Mammary microvascular endothelial cell (primary cell): ENCODE results near the gene LSMEM2. TPM values are rescaled to one million over a fixed set of nuclear protein-coding genes. Genes with fewer than 3 reads are reported as not detected.

Experiments used
- total RNA-seq: library from RNA; depleted of rRNA; stranded (reverse); fragments of >200 nt; gene quantifications from 2 replicates; pipeline ENCODE4 v1.2.3, GENCODE V29; 2015

Gene LSMEM2
- total RNA-seq = not detected in 2 replicates

GRCh38 chr3:50278880-50279224 is at the start of gene LSMEM2:
TSS of gene LSMEM2 (plus strand) at chr3:50279087. CDS start at chr3:50279114, 27 bp downstream.

GRCh38 chr3:50235716-50236483 is 43.0 kb upstream of the LSMEM2 start, which contains the start of gene GNAI2:
TSS of gene GNAI2 (plus strand) at chr3:50236204. CDS start at chr3:50236336, 132 bp downstream.

GRCh38 chr3:50268703-50269451 is 10.0 kb upstream of the LSMEM2 start, which contains the start of gene SEMA3B:
TSS of gene SEMA3B (plus strand) at chr3:50269147. CDS start at chr3:50269241, 94 bp downstream.

GRCh38 chr3:50292159-50293078 is 13.5 kb downstream of the LSMEM2 start, which contains the start of gene IFRD2:
TSS of gene IFRD2 (minus strand) at chr3:50292429. CDS start at chr3:50292274, 155 bp downstream.

GRCh38 chr3:50298836-50299637 is 20.1 kb downstream of the LSMEM2 start, which contains the start of the genes HYAL3 and NAA80:
TSS of gene HYAL3 (minus strand) at chr3:50299405. CDS start at chr3:50295602, 3,803 bp downstream.
TSS of gene NAA80 (minus strand) at chr3:50299405. CDS start at chr3:50297463, 1,942 bp downstream.

GRCh38 chr3:50303013-50303815 is 24.3 kb downstream of the LSMEM2 start, which contains the start of gene HYAL1:
TSS of gene HYAL1 (minus strand) at chr3:50303574. CDS start at chr3:50302956, 618 bp downstream.

GRCh38 chr3:50322386-50323091 is 43.7 kb downstream of the LSMEM2 start, which contains the start of gene HYAL2:
TSS of gene HYAL2 (minus strand) at chr3:50322745. CDS start at chr3:50320489, 2,256 bp downstream.

GRCh38 chr3:50327943-50328691 is 49.2 kb downstream of the LSMEM2 start, which contains the start of gene TUSC2:
TSS of gene TUSC2 (minus strand) at chr3:50328223. CDS start at chr3:50328099, 124 bp downstream.

Other genes starting within 250 kb of the LSMEM2 start
- 60.9 and 68.9 TPM in 2 replicates for gene RBM5, start 190.2 kb upstream of the LSMEM2 start, total RNA-seq
- 160 and 166 TPM in 2 replicates for gene SEMA3F, start 123.8 kb upstream of the LSMEM2 start, total RNA-seq
- 0.13 TPM in 1 of 2 replicates, not detected in the other for gene GNAT1, start 87.5 kb upstream of the LSMEM2 start, total RNA-seq
- 0.20 TPM in 1 of 2 replicates, not detected in the other for gene SLC38A3, start 73.8 kb upstream of the LSMEM2 start, total RNA-seq
- gene GNAI2, start 42.9 kb upstream of the LSMEM2 start, total RNA-seq = 644 and 665 TPM in 2 replicates
- gene SEMA3B, start 9.9 kb upstream of the LSMEM2 start, total RNA-seq = 0.05 TPM in 1 of 2 replicates, not detected in the other
- gene IFRD2, start 13.3 kb downstream of the LSMEM2 start, total RNA-seq = 150 and 170 TPM in 2 replicates
- gene HYAL3, start 20.3 kb downstream of the LSMEM2 start, total RNA-seq = 6.6 and 15.1 TPM in 2 replicates
- 11.6 and 16.2 TPM in 2 replicates for gene NAA80, start 20.3 kb downstream of the LSMEM2 start, total RNA-seq
- gene HYAL1, start 24.5 kb downstream of the LSMEM2 start, total RNA-seq = 5.1 and 9.8 TPM in 2 replicates
- 505 and 575 TPM in 2 replicates for gene HYAL2, start 43.7 kb downstream of the LSMEM2 start, total RNA-seq
- gene TUSC2, start 49.1 kb downstream of the LSMEM2 start, total RNA-seq = 46.2 and 59.0 TPM in 2 replicates
- gene RASSF1, start 61.7 kb downstream of the LSMEM2 start, total RNA-seq = 29.8 and 33.4 TPM in 2 replicates
- gene ZMYND10, start 66.6 kb downstream of the LSMEM2 start, total RNA-seq = not detected in 2 replicates
- gene NPRL2, start 71.7 kb downstream of the LSMEM2 start, total RNA-seq = 15.0 and 15.5 TPM in 2 replicates
- 37.2 and 39.8 TPM in 2 replicates for gene CYB561D2, start 71.8 kb downstream of the LSMEM2 start, total RNA-seq
- 61.1 and 68.4 TPM in 2 replicates for gene TMEM115, start 80.4 kb downstream of the LSMEM2 start, total RNA-seq
- 0.05 TPM in 1 of 2 replicates, not detected in the other for gene CACNA2D2, start 224.5 kb downstream of the LSMEM2 start, total RNA-seq